ENCODE measurements around the gene SPEN.

SPEN gene

GRCh38 chr1:15962176-15962575 lies 114.7 kb downstream of the SPEN start:
- H3K9me3 ChIP-seq (replicated peaks; ENCODE audit: insufficient read depth, low read length) = no peaks in the 10 kb centered on the region
- no peaks in the 10 kb centered on the region for H3F3A ChIP-seq (ENCODE audit: insufficient read depth, low read length)
- H3K9ac ChIP-seq (ENCODE audit: low read length) = no peak overlapping the region
- no peaks in the 10 kb centered on the region for H4K20me1 ChIP-seq (ENCODE audit: insufficient read depth, low read length)
- H3K79me2 ChIP-seq (ENCODE audit: low read length) = peaks cover 62% of the 10 kb centered on the region
- H3K27me3 ChIP-seq (replicated peaks; ENCODE audit: insufficient read depth, low read length) = no peaks in the 10 kb centered on the region
- no peak for DNase-seq
- H3K4me2 ChIP-seq (ENCODE audit: low read depth, low read length) = no peak overlapping the region
- TF ChIP-seq EZH2phosphoT487 (IDR thresholded peaks at IDR 0.05; ENCODE audit: low read length) (no peak), EZH2 (optimal IDR thresholded peaks at IDR 0.05; ENCODE audit: low read depth, low read length) (no peak)
- TF ChIP-seq, protein P1, sequence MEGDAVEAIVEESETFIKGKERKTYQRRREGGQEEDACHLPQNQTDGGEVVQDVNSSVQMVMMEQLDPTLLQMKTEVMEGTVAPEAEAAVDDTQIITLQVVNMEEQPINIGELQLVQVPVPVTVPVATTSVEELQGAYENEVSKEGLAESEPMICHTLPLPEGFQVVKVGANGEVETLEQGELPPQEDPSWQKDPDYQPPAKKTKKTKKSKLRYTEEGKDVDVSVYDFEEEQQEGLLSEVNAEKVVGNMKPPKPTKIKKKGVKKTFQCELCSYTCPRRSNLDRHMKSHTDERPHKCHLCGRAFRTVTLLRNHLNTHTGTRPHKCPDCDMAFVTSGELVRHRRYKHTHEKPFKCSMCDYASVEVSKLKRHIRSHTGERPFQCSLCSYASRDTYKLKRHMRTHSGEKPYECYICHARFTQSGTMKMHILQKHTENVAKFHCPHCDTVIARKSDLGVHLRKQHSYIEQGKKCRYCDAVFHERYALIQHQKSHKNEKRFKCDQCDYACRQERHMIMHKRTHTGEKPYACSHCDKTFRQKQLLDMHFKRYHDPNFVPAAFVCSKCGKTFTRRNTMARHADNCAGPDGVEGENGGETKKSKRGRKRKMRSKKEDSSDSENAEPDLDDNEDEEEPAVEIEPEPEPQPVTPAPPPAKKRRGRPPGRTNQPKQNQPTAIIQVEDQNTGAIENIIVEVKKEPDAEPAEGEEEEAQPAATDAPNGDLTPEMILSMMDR (IDR thresholded peaks at IDR 0.05; ENCODE audit: low read length) = no peak
- no peaks in the 10 kb centered on the region for H3K36me3 ChIP-seq (replicated peaks; ENCODE audit: insufficient read depth, low read length)
- H3K4me1 ChIP-seq (ENCODE audit: low read length) = no peaks in the 10 kb centered on the region
- no peak overlapping the region for H3K27ac ChIP-seq (ENCODE audit: low read length)
- no peak overlapping the region for H2AFZ ChIP-seq (ENCODE audit: low read length)
- H3K4me3 ChIP-seq (ENCODE audit: low read length) = no peak overlapping the region
- H3K9me2 ChIP-seq (replicated peaks; ENCODE audit: insufficient read depth, low read length) = no peaks in the 10 kb centered on the region

GRCh38 chr1:15962671-15963362 lies 115.3 kb downstream of the SPEN start:
- Histone ChIP-seq H3K9me2 (replicated peaks; ENCODE audit: insufficient read depth, low read length) (no peaks in the 10 kb centered on the region), H3K27me3 (replicated peaks; ENCODE audit: insufficient read depth, low read length) (no peaks in the 10 kb centered on the region), H4K20me1 (ENCODE audit: insufficient read depth, low read length) (no peaks in the 10 kb centered on the region), H3K4me2 (ENCODE audit: low read depth, low read length) (no peak overlapping the region), H3K27ac (ENCODE audit: low read length) (no peak overlapping the region), H2AFZ (ENCODE audit: low read length) (no peak overlapping the region), H3K9ac (ENCODE audit: low read length) (no peak overlapping the region), H3K36me3 (replicated peaks; ENCODE audit: insufficient read depth, low read length) (no peaks in the 10 kb centered on the region), H3K4me1 (ENCODE audit: low read length) (no peaks in the 10 kb centered on the region), H3F3A (ENCODE audit: insufficient read depth, low read length) (no peaks in the 10 kb centered on the region), H3K79me2 (ENCODE audit: low read length) (peaks cover 62% of the 10 kb centered on the region), H3K4me3 (ENCODE audit: low read length) (no peak overlapping the region), H3K9me3 (replicated peaks; ENCODE audit: insufficient read depth, low read length) (no peaks in the 10 kb centered on the region)
- DNase-seq = no peak
- TF ChIP-seq EZH2phosphoT487 (IDR thresholded peaks at IDR 0.05; ENCODE audit: low read length) (no peak), EZH2 (optimal IDR thresholded peaks at IDR 0.05; ENCODE audit: low read depth, low read length) (no peak)
- TF ChIP-seq, protein P1 (IDR thresholded peaks at IDR 0.05; ENCODE audit: low read length) = no peak

GRCh38 chr1:15963363-15963967 lies 116.0 kb downstream of the SPEN start:
- H3K9ac ChIP-seq (ENCODE audit: low read length) = no peak overlapping the region
- no peak overlapping the region for H3K4me3 ChIP-seq (ENCODE audit: low read length)
- no peaks in the 10 kb centered on the region for H3K36me3 ChIP-seq (replicated peaks; ENCODE audit: insufficient read depth, low read length)
- no peak overlapping the region for H3K27ac ChIP-seq (ENCODE audit: low read length)
- H3F3A ChIP-seq (ENCODE audit: insufficient read depth, low read length) = no peaks in the 10 kb centered on the region
- H3K79me2 ChIP-seq (ENCODE audit: low read length) = peaks cover 62% of the 10 kb centered on the region
- no peaks in the 10 kb centered on the region for H3K27me3 ChIP-seq (replicated peaks; ENCODE audit: insufficient read depth, low read length)
- H3K9me3 ChIP-seq (replicated peaks; ENCODE audit: insufficient read depth, low read length) = no peaks in the 10 kb centered on the region
- DNase-seq = no peak
- H4K20me1 ChIP-seq (ENCODE audit: insufficient read depth, low read length) = no peaks in the 10 kb centered on the region
- no peaks in the 10 kb centered on the region for H3K4me1 ChIP-seq (ENCODE audit: low read length)
- no peaks in the 10 kb centered on the region for H3K9me2 ChIP-seq (replicated peaks; ENCODE audit: insufficient read depth, low read length)
- no peak for TF ChIP-seq EZH2phosphoT487 (IDR thresholded peaks at IDR 0.05; ENCODE audit: low read length)
- TF ChIP-seq, protein P1 (IDR thresholded peaks at IDR 0.05; ENCODE audit: low read length) = no peak
- TF ChIP-seq EZH2 (optimal IDR thresholded peaks at IDR 0.05; ENCODE audit: low read depth, low read length) = no peak
- no peak overlapping the region for H2AFZ ChIP-seq (ENCODE audit: low read length)
- no peak overlapping the region for H3K4me2 ChIP-seq (ENCODE audit: low read depth, low read length)

Data from MM.1S (cell line).